ENCODE results near the gene PTPRD. TPM values are rescaled to one million over a fixed set of nuclear protein-coding genes. Genes with fewer than 3 reads are reported as not detected.

Gene PTPRD
- total RNA-seq, 4 donors from 2014 or later, result 0.78 to 11.7 (median 1.6) TPM

DNA sequence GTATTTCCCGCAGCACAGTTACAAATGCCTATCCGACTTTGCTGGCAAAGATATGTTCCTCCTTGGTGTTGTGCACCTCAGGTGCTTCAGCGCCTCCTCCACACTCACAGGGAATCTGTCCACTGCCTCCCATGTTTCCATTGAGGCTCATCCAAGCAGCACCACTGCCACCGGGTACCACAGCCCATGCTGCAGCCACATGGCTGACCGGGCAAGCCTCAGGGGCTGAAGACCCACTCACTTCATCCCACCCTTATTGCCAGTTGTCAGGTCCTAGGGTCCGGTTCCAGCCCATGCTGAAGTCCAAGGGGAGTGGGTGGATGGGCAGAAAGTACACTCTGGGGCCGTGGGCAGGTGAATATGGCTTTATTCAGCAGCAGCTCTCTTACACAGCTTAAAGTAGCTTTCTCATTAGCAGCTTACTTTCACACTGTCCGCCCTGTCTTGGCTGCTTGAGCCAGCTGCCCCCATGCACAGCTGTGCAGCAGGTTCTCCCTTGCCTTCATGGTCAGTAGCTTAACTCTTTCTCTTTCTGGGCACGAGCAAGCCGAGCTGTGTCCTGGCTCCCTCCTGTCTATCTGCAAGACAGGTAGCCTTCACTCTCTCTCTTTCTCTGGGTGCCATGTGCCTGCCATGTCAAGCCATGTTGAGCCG, 1052.3 kb downstream of the PTPRD start:
- ATAC-seq (no peak), DNase-seq (no peak)
- Histone ChIP-seq H3K4me1 (no peaks in the 10 kb centered on the region), H3K27ac (no peak overlapping the region), H3K4me3 (no peak overlapping the region), H3K27me3 (no peaks in the 10 kb centered on the region), H3K9me3 (no peaks in the 10 kb centered on the region), H3K36me3 (no peaks in the 10 kb centered on the region)
- intact Hi-C loops (cut with DNase I; ENCODE audit: low total_unique reads), result no loop called here
- in situ Hi-C loops (cut with MboI; ENCODE audit: low sequenced_read_pairs in 4 of 4), result no loop called here
- no peak for TF ChIP-seq POLR2A (IDR thresholded peaks at IDR 0.05)
- TF ChIP-seq, protein P1, sequence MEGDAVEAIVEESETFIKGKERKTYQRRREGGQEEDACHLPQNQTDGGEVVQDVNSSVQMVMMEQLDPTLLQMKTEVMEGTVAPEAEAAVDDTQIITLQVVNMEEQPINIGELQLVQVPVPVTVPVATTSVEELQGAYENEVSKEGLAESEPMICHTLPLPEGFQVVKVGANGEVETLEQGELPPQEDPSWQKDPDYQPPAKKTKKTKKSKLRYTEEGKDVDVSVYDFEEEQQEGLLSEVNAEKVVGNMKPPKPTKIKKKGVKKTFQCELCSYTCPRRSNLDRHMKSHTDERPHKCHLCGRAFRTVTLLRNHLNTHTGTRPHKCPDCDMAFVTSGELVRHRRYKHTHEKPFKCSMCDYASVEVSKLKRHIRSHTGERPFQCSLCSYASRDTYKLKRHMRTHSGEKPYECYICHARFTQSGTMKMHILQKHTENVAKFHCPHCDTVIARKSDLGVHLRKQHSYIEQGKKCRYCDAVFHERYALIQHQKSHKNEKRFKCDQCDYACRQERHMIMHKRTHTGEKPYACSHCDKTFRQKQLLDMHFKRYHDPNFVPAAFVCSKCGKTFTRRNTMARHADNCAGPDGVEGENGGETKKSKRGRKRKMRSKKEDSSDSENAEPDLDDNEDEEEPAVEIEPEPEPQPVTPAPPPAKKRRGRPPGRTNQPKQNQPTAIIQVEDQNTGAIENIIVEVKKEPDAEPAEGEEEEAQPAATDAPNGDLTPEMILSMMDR (IDR thresholded peaks at IDR 0.05 in 4 of 5, conservative IDR thresholded peaks at IDR 0.05 in 1 of 5), result no peak

DNA sequence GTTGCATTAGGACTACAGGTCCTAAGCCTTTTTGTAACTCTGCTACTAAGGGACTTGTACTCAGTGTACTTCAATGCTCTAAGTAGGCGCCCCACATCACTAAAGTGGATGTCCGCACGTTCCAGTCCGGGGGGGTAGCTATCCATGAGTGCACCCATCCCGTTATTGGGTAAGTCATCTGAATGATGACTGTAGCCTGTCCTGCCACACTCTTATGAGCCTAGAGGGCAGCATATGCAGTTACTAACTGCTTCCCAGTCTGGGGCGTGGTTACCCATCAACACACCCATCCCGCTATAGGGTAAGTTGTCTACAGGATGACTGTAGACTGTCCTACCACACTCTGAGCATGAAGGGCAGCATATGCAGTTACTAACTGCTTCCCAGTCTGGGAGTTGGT, 1053.9 kb downstream of the PTPRD start:
- Histone ChIP-seq H3K9me3 (no peaks in the 10 kb centered on the region), H3K4me3 (no peak overlapping the region), H3K27ac (no peak overlapping the region), H3K27me3 (no peaks in the 10 kb centered on the region), H3K4me1 (no peaks in the 10 kb centered on the region), H3K36me3 (no peaks in the 10 kb centered on the region)
- TF ChIP-seq, protein P1 (IDR thresholded peaks at IDR 0.05 in 4 of 5, conservative IDR thresholded peaks at IDR 0.05 in 1 of 5), result no peak
- TF ChIP-seq POLR2A (IDR thresholded peaks at IDR 0.05), result no peak
- in situ Hi-C loops (cut with MboI; ENCODE audit: low sequenced_read_pairs in 4 of 4) (no loop called here), intact Hi-C loops (cut with DNase I; ENCODE audit: low total_unique reads) (no loop called here)
- DNase-seq (no peak), ATAC-seq (no peak)

DNA sequence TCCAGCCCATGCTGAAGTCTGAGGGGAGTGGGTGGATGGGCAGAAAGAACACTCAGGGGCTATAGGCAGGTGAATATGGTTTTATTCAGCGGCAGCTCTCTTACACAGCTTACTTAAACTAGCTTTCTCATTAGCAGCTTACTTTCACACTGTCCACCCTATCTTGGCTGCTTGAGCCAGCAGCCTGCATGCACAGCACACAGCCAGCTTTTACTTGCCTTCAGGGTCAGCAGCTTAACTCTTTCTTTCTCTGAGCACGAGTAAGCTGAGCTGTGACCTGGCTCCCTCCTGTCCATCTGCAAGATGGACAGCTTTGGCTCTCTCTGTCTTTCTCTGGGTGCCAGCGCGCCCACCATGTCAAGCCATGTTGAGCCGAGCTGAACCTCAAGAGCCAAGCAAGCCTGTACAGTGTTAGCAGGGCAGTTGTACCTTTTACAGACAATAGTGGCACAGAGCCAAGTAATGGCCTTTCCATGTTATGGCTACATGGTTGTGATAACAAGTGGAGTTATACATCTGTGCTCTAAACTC, 1054.9 kb downstream of the PTPRD start:
- no peaks in the 10 kb centered on the region for H3K4me1 ChIP-seq
- intact Hi-C loops (cut with DNase I; ENCODE audit: low total_unique reads), result no loop called here

DNA sequence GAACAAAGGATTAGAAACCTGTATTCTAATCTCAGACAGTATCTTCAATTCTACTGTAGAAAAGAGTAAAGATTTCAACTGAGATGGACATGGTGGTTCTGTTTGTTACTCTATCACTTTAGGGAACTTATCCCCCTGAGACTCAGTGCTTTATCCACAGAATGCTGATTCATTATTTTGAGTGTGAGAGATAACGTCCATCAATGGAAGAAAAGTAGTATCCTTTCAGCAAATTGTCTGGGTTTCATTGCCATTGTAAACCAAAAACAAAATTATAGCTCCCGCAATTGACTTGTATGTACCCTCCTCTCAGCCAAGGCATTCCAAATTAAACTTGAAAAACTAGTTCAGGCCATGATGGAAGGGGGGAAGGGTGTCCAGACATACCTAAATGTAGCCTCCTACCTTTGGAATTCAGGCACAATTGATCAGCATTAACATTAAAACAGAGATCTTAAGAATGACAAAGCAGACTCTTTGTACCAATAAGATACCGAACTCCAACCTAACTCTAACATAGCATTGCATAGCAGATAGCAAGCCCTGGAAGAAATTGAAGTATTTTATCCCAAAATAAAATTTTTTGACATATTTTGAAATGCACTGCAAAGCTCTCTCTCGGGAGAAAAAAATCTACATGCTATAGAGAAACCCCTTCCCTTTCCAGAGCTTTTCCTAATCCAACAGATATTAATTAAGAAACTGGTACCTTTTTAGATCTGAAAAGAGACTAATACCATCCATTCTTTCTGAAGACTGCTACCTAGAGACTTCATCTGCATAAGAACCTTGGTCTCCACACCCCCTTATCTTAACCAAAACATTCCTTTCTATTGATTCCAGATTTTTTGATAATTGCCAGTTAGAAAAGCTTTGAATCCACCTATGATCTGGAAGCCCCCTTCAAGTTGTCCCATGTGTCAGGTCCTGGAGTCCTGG, 1055.7 kb downstream of the PTPRD start:
- Histone ChIP-seq H3K36me3 (no peaks in the 10 kb centered on the region), H3K4me1 (no peaks in the 10 kb centered on the region), H3K4me3 (no peak overlapping the region), H3K27me3 (no peaks in the 10 kb centered on the region), H3K9me3 (no peaks in the 10 kb centered on the region), H3K27ac (no peak overlapping the region)
- DNase-seq, result no peak
- ATAC-seq, result no peak
- in situ Hi-C loops (cut with MboI; ENCODE audit: low sequenced_read_pairs in 4 of 4) (no loop called here), intact Hi-C loops (cut with DNase I; ENCODE audit: low total_unique reads) (no loop called here)
- TF ChIP-seq POLR2A (IDR thresholded peaks at IDR 0.05), result no peak
- TF ChIP-seq, protein P1 (IDR thresholded peaks at IDR 0.05 in 4 of 5, conservative IDR thresholded peaks at IDR 0.05 in 1 of 5), result no peak

More for the DNA sequence above, 1054.9 kb downstream of the PTPRD start:
- no peaks in the 10 kb centered on the region for H3K9me3 ChIP-seq
- TF ChIP-seq, protein P1 (IDR thresholded peaks at IDR 0.05 in 4 of 5, conservative IDR thresholded peaks at IDR 0.05 in 1 of 5), result no peak
- TF ChIP-seq POLR2A (IDR thresholded peaks at IDR 0.05), result no peak
- no peak overlapping the region for H3K4me3 ChIP-seq
- DNase-seq, result no peak
- in situ Hi-C loops (cut with MboI; ENCODE audit: low sequenced_read_pairs in 4 of 4), result no loop called here
- H3K27ac ChIP-seq, result no peak overlapping the region
- ATAC-seq, result no peak
- H3K36me3 ChIP-seq, result no peaks in the 10 kb centered on the region
- H3K27me3 ChIP-seq, result no peaks in the 10 kb centered on the region
